Measurements from ENCODE around the gene DNHD1. TPM values are rescaled to one million over a fixed set of nuclear protein-coding genes. Genes with fewer than 3 reads are reported as not detected.

DNHD1 gene
- total and polyA plus RNA-seq, 5 donors, result 5.4 to 10.9 (median 7.0) TPM

DNA sequence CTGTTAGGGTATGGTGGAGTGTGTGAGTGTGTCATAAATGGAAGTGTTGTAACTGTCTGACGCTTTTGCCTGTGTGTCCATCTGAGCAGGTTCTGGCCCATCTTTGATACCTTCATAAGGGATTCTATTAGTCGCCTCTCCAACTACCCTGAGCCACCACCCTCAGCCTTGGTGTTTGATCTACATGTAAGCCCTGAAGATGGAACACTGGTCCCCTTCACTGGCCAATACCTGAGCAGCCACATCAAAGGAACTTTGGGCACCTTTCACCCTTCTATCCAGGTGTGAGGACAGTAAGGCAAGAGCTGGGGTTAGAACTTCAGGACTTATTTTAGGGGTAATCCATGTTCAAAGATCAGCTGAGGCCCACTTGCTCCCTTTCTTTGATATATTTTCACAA, 51.0 kb downstream of the DNHD1 start:
- Histone ChIP-seq H3K4me1 (ENCODE audit: control insufficient read depth, insufficient read depth, low read length) (no peaks in the 10 kb centered on the region), H3K27me3 (ENCODE audit: control insufficient read depth, insufficient read depth) (no peaks in the 10 kb centered on the region), H3K9me3 (ENCODE audit: control insufficient read depth, low read length) (no peaks in the 10 kb centered on the region), H3K27ac (ENCODE audit: low read length) (no peak overlapping the region), H3K4me3 (ENCODE audit: low read length) (no peak overlapping the region)
- ATAC-seq (no peak), DNase-seq (no peak)
- intact Hi-C loops (cut with DNase I), result no loop called here
- 96% methylated on average over 2 of the region's 2 CpGs for WGBS

GRCh38 chr11:6548641-6549040, 51.6 kb downstream of the DNHD1 start:
- DNase-seq (no peak), ATAC-seq (no peak)
- Histone ChIP-seq H3K4me1 (ENCODE audit: control insufficient read depth, insufficient read depth, low read length) (no peaks in the 10 kb centered on the region), H3K9me3 (ENCODE audit: control insufficient read depth, low read length) (no peaks in the 10 kb centered on the region), H3K27ac (ENCODE audit: low read length) (no peak overlapping the region), H3K4me3 (ENCODE audit: low read length) (no peak overlapping the region), H3K27me3 (ENCODE audit: control insufficient read depth, insufficient read depth) (no peaks in the 10 kb centered on the region)
- intact Hi-C loops (cut with DNase I), result no loop called here
- 89% methylated on average over 3 of the region's 3 CpGs for WGBS

- no peaks in the 10 kb centered on the region for H3K27me3 ChIP-seq (ENCODE audit: control insufficient read depth, insufficient read depth)
- H3K9me3 ChIP-seq (ENCODE audit: control insufficient read depth, low read length), result no peaks in the 10 kb centered on the region
- no peak overlapping the region for H3K4me3 ChIP-seq (ENCODE audit: low read length)
- DNase-seq (no peak), ATAC-seq (no peak)
- H3K27ac ChIP-seq (ENCODE audit: low read length), result no peak overlapping the region
- H3K4me1 ChIP-seq (ENCODE audit: control insufficient read depth, insufficient read depth, low read length), result peaks cover 9% of the 10 kb centered on the region
- intact Hi-C loops (cut with DNase I), result no loop called here
Measured at GRCh38 chr11:6553634-6554033, 56.6 kb downstream of the DNHD1 start.

DNA sequence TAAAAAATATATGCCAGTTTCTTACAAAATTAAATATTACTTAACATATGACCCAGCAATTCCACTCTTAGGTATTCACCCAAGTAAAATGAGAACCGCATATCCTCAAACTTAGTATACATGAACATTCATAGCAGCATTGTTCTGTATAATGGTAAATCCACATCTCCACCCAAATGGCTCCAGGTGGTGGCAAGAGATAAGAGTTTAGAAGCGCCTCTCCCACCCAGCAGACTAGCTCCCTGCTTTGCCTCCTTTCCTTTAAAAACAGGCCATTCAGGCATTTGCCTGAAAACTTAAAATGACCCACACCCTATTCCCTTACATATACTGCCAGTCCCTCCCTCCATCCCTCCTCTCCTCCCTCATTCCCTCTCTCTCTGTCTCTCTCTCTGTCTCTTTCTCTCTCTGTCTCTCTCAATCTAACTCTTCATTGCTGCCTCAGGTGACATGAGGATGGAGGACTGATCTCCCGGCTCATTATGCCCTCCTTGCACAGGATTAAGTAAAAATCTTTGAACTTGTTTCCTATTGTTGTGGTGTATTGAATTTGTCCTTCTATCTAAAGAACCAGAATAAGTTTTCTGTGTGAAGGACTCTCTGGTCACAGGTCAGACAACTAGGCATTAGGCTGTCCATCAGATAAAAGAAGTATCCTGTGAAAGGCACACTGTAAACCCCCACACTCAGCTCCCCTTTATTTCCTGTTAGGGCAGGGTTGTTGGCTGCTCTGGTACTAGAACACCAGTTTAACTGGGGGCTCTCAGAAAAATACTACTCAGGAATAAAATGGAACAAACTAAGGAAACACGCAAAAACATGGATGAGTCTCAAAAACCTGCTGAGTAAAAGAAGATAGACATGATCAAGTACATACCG, 58.0 kb downstream of the DNHD1 start:
- Histone ChIP-seq H3K4me1 (ENCODE audit: control insufficient read depth, insufficient read depth, low read length) (peaks cover 9% of the 10 kb centered on the region), H3K27ac (ENCODE audit: low read length) (no peak overlapping the region), H3K9me3 (ENCODE audit: control insufficient read depth, low read length) (no peaks in the 10 kb centered on the region), H3K27me3 (ENCODE audit: control insufficient read depth, insufficient read depth) (no peaks in the 10 kb centered on the region), H3K4me3 (ENCODE audit: low read length) (no peak overlapping the region)
- no peak for DNase-seq
- WGBS, result 84% methylated on average over 5 of the region's 5 CpGs
- no peak for ATAC-seq
- intact Hi-C loops (cut with DNase I), result no loop called here

- peaks cover 9% of the 10 kb centered on the region for H3K4me1 ChIP-seq (ENCODE audit: control insufficient read depth, insufficient read depth, low read length)
- no peaks in the 10 kb centered on the region for H3K27me3 ChIP-seq (ENCODE audit: control insufficient read depth, insufficient read depth)
- intact Hi-C loops (cut with DNase I), result no loop called here
- H3K4me3 ChIP-seq (ENCODE audit: low read length), result no peak overlapping the region
- DNase-seq (no peak), ATAC-seq (peak in 1 of 2 donors; percentile 9)
- H3K27ac ChIP-seq (ENCODE audit: low read length), result no peak overlapping the region
- no peaks in the 10 kb centered on the region for H3K9me3 ChIP-seq (ENCODE audit: control insufficient read depth, low read length)
- 87% methylated on average over 11 of the region's 11 CpGs for WGBS
Measured at GRCh38 chr11:6556139-6556949, 59.3 kb downstream of the DNHD1 start.

GRCh38 chr11:6557063-6557462, 60.0 kb downstream of the DNHD1 start:
- intact Hi-C loops (cut with DNase I), result no loop called here
- no peak for ATAC-seq
- no peaks in the 10 kb centered on the region for H3K27me3 ChIP-seq (ENCODE audit: control insufficient read depth, insufficient read depth)
- H3K9me3 ChIP-seq (ENCODE audit: control insufficient read depth, low read length), result no peaks in the 10 kb centered on the region
- no peak overlapping the region for H3K27ac ChIP-seq (ENCODE audit: low read length)
- 96% methylated on average over 11 of the region's 11 CpGs for WGBS
- H3K4me1 ChIP-seq (ENCODE audit: control insufficient read depth, insufficient read depth, low read length), result peaks cover 9% of the 10 kb centered on the region
- H3K4me3 ChIP-seq (ENCODE audit: low read length), result no peak overlapping the region
- no peak for DNase-seq

- Histone ChIP-seq H3K4me3 (ENCODE audit: low read length) (no peak overlapping the region), H3K27ac (ENCODE audit: low read length) (no peak overlapping the region), H3K9me3 (ENCODE audit: control insufficient read depth, low read length) (no peaks in the 10 kb centered on the region), H3K27me3 (ENCODE audit: control insufficient read depth, insufficient read depth) (no peaks in the 10 kb centered on the region), H3K4me1 (ENCODE audit: control insufficient read depth, insufficient read depth, low read length) (peaks cover 9% of the 10 kb centered on the region)
- intact Hi-C loops (cut with DNase I), result no loop called here
- WGBS, result 84% methylated on average over 14 of the region's 14 CpGs
- peak in 2 of 3 donors; percentile 66 to 72 for DNase-seq
- ATAC-seq, result peak; percentile 54 to 83
Measured at GRCh38 chr11:6557761-6558674, 60.9 kb downstream of the DNHD1 start.

GRCh38 chr11:6559369-6559768, 62.3 kb downstream of the DNHD1 start:
- H3K4me1 ChIP-seq (ENCODE audit: control insufficient read depth, insufficient read depth, low read length), result peaks cover 9% of the 10 kb centered on the region
- no peaks in the 10 kb centered on the region for H3K27me3 ChIP-seq (ENCODE audit: control insufficient read depth, insufficient read depth)
- DNase-seq (no peak), ATAC-seq (no peak)
- intact Hi-C loops (cut with DNase I), result no loop called here
- H3K27ac ChIP-seq (ENCODE audit: low read length), result no peak overlapping the region
- H3K4me3 ChIP-seq (ENCODE audit: low read length), result no peak overlapping the region
- no peaks in the 10 kb centered on the region for H3K9me3 ChIP-seq (ENCODE audit: control insufficient read depth, low read length)
- 98% methylated on average over 1 of the region's 1 CpG for WGBS

- Histone ChIP-seq H3K27ac (ENCODE audit: low read length) (no peak overlapping the region), H3K4me1 (ENCODE audit: control insufficient read depth, insufficient read depth, low read length) (peaks cover 9% of the 10 kb centered on the region), H3K9me3 (ENCODE audit: control insufficient read depth, low read length) (no peaks in the 10 kb centered on the region), H3K27me3 (ENCODE audit: control insufficient read depth, insufficient read depth) (no peaks in the 10 kb centered on the region), H3K4me3 (ENCODE audit: low read length) (no peak overlapping the region)
- intact Hi-C loops (cut with DNase I), result no loop called here
- WGBS, result 96% methylated on average over 3 of the region's 3 CpGs
- ATAC-seq, result no peak
- no peak for DNase-seq
Measured at GRCh38 chr11:6561288-6561687, 64.2 kb downstream of the DNHD1 start.

DNA sequence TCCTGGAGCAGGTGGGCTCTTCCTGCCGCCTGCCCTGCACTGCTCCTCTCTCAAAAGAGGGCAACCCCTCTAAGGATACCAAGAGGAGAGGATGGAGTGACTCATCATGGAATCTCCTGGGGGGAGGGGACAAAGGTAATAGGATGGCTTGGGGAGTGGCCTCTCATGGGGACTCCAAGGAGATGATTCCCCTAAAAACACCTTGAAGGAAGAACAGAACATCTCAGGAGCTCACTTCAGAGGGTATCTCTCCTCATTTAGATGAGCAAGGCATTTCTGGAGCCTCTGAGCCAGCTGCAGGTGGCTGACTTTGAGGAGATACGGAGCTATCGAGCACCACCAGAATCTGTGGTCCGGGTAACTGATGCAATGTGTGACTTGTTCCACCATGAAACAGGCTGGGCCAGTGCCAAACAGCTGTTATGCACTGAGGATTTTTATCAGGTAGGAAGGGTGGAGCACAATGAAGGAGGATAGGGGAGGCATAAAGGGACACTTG, 66.1 kb downstream of the DNHD1 start:
- no peaks in the 10 kb centered on the region for H3K9me3 ChIP-seq (ENCODE audit: control insufficient read depth, low read length)
- H3K27me3 ChIP-seq (ENCODE audit: control insufficient read depth, insufficient read depth), result no peaks in the 10 kb centered on the region
- DNase-seq (no peak), ATAC-seq (no peak)
- peaks cover 5% of the 10 kb centered on the region for H3K4me1 ChIP-seq (ENCODE audit: control insufficient read depth, insufficient read depth, low read length)
- 97% methylated on average over 4 of the region's 4 CpGs for WGBS
- intact Hi-C loops (cut with DNase I), result no loop called here
- H3K4me3 ChIP-seq (ENCODE audit: low read length), result no peak overlapping the region
- no peak overlapping the region for H3K27ac ChIP-seq (ENCODE audit: low read length)
